Measurements from ENCODE around the gene NHS.
A peak's percentile ranks its signal among the peaks of the same experiment; 100 is the strongest.

DNA sequence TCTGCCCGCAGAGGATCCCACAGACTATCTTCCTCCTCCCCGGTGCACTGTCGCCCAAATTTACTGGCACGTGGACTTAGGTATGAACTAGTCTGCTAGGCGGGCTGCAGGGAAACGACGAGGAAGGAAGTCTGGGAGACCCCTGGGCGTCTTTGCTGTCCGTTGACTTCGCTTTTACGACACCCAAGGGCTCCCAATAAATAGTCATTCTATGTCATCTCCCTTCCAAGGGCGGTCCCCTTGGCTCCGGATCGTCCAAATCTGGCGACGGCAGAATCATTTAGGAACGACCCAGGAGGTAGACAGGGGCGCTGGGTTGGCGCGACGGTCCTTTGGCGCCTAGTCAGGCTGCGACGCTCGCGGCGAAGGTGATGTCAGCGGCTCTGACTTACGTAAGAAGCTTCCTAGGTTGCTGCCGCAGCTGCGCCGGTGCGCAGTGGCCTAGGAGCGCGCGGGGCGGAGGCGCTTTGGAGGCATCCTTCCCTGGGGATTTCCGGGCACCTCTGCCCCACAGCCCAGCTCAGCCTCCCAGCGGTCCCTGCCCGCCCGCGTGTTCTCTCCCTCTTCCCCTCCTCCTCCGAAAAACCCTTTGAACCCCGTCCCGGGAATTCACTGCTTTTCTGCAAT, 2.2 kb downstream of the NHS start:
- TF ChIP-seq CTCF (IDR thresholded peaks at IDR 0.05) (no peak), POLR2A (IDR thresholded peaks at IDR 0.05) (peak in 1 of 2 donors; percentile 22)

All from thyroid gland (tissue), 4 donors.